ENCODE data around the gene TCTN3.
"Not testable (repeated sequence)": the region's sequence is repeated elsewhere in the genome, so short reads cannot be mapped to it uniquely, and the experiment has no call there.

Gene TCTN3

GRCh38 chr10:95693668-95694534, at the start of gene TCTN3:
Gene TCTN3 (minus strand): TSS chr10:95693927. CDS start chr10:95693899, 28 bp downstream.
- peak; percentile 96 for DNase-seq

GRCh38 chr10:95742962-95743535, 49.3 kb upstream of the TCTN3 start:
- no peak for DNase-seq

GRCh38 chr10:95742485-95742884, 48.8 kb upstream of the TCTN3 start:
- no peak for DNase-seq

GRCh38 chr10:95741807-95742467, 48.2 kb upstream of the TCTN3 start:
- DNase-seq: no peak

- no peak for DNase-seq
Observed at GRCh38 chr10:95739056-95739455, 45.3 kb upstream of the TCTN3 start.

- not testable (repeated sequence) for DNase-seq
Observed at GRCh38 chr10:95732907-95733306, 39.2 kb upstream of the TCTN3 start.

GRCh38 chr10:95730233-95730632, 36.5 kb upstream of the TCTN3 start:
- no peak for DNase-seq

GRCh38 chr10:95729323-95730055, 35.8 kb upstream of the TCTN3 start:
- no peak for DNase-seq

GRCh38 chr10:95728526-95728925, 34.8 kb upstream of the TCTN3 start:
- no peak for DNase-seq

GRCh38 chr10:95722496-95722895, 28.8 kb upstream of the TCTN3 start:
- not testable (repeated sequence) for DNase-seq

GRCh38 chr10:95720745-95721144, 27.0 kb upstream of the TCTN3 start:
- not testable (repeated sequence) for DNase-seq

GRCh38 chr10:95716866-95717265, 23.1 kb upstream of the TCTN3 start:
- DNase-seq: no peak

- no peak for DNase-seq
Observed at GRCh38 chr10:95716466-95716865, 22.7 kb upstream of the TCTN3 start.

- no peak for DNase-seq
Observed at GRCh38 chr10:95711492-95711891, 17.8 kb upstream of the TCTN3 start.

GRCh38 chr10:95706990-95707389, 13.3 kb upstream of the TCTN3 start:
- no peak for DNase-seq

GRCh38 chr10:95706573-95706972, 12.8 kb upstream of the TCTN3 start:
- no peak for DNase-seq

- DNase-seq: no peak
Observed at GRCh38 chr10:95698415-95698814, 4.7 kb upstream of the TCTN3 start.

GRCh38 chr10:95697429-95697828, 3.7 kb upstream of the TCTN3 start:
- DNase-seq: no peak

GRCh38 chr10:95694665-95695064, 938 bp upstream of the TCTN3 start:
- no peak for DNase-seq

- DNase-seq: no peak
Observed at GRCh38 chr10:95693071-95693667, 558 bp downstream of the TCTN3 start.

GRCh38 chr10:95691281-95691680, 2.4 kb downstream of the TCTN3 start:
- DNase-seq: no peak

GRCh38 chr10:95688648-95689047, 5.1 kb downstream of the TCTN3 start:
- DNase-seq: no peak

GRCh38 chr10:95683966-95684365, 9.8 kb downstream of the TCTN3 start:
- no peak for DNase-seq
